HG03571 (cell line): ENCODE measurements around the gene CXCL6.

Experiments
- ATAC-seq: cut with Tn5 transposase; IDR thresholded peaks from one replicate; pipeline ENCODE4 v1.9.1; 2021; ENCODE audit not compliant: unreplicated experiment

CXCL6 gene

DNA sequence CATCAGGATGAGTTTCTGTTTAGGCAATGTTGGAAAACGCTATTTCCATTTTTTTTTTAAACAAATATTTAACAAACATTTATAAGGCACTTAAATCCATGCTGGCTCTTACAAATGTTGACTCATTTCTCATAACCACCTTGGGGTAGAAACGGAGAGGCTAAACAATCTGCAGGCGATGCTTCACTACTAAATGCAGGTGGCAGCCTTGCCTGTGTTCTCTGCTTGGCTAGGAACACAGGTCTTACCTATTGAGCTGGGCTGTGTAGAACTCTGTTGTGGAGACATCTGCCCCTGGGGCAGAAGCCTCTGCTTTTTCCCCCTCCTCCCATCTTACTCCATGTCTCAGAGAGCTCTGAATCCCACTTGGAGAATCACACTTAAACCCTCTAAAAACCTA is 31.3 kb downstream of the CXCL6 start:
- no peak for ATAC-seq

DNA sequence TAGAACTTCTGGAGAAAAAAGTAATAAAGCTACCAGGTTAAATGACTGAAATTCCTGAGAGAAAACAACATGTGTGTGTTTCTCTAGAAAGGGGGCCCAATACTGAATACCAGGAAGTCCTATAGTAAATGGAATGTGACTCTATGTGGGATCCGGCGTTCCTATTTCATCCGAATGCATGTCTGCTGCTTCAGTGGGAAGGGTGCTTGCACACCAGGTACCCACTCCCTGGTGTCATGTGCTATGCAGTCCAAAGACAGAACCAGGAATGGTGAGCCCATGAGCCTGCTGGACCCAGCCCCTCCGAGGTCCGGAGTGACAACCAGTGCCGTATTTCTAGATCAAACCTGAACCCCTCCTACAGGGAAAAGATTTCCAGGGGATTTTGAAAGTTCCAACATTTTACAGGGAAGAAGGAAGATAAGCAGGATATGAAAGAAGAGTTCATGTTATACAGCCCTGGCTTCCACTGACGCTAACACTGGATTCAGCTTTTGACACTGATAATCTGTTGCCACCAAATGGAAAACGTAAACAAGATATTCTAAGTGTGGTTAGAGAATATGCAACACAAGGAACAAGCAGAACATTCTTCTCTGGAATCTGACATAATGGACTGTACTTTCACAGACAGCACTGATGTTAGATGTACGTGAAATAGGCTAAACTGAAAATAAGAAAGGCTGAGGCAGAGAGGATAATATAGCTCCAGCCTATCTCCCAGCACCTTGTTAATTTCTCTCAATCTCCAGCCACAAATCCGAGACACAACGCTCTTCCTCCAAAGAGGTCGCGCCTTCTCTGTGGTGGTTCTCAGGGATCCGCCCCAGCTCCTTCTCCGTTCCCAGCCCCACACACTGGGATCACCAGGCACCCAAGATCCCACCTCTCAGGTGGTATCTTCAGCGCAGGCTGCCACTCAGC is 32.0 kb downstream of the CXCL6 start:
- no peak for ATAC-seq

DNA sequence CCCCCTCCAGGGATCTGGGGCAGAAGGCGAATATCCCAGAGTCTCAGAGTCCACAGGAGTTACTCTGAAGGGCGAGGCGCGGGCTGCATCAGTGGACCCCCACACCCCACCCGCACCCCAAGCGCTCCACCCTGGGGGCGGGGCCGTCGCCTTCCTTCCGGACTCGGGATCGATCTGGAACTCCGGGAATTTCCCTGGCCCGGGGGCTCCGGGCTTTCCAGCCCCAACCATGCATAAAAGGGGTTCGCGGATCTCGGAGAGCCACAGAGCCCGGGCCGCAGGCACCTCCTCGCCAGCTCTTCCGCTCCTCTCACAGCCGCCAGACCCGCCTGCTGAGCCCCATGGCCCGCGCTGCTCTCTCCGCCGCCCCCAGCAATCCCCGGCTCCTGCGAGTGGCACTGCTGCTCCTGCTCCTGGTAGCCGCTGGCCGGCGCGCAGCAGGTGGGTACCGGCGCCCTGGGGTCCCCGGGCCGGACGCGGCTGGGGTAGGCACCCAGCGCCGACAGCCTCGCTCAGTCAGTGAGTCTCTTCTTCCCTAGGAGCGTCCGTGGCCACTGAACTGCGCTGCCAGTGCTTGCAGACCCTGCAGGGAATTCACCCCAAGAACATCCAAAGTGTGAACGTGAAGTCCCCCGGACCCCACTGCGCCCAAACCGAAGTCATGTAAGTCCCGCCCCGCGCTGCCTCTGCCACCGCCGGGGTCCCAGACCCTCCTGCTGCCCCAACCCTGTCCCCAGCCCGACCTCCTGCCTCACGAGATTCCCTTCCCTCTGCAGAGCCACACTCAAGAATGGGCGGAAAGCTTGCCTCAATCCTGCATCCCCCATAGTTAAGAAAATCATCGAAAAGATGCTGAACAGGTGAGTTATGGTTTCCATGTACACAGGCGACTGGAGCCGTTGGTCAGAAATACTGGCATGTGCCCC is 32.9 kb downstream of the CXCL6 start, which contains the start of gene CXCL1:
TSS of gene CXCL1 (plus strand) at position 264 of the 926 bp plus-strand sequence. CDS start at position 342, 78 bp downstream.
- no peak for ATAC-seq

DNA sequence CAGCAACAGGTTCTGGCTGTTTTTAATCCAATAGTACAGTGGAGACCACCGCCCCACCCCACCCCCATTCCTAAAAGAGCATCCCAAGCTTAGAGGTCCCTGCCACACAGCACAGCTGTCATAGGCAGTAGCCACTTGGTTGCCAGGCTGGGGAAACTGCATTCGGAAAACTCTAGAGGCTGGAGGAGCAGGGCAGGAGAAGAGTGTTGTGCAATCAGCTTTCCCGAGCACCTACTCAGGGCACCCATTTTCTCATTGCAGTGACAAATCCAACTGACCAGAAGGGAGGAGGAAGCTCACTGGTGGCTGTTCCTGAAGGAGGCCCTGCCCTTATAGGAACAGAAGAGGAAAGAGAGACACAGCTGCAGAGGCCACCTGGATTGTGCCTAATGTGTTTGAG is 33.8 kb downstream of the CXCL6 start:
- ATAC-seq: no peak

DNA sequence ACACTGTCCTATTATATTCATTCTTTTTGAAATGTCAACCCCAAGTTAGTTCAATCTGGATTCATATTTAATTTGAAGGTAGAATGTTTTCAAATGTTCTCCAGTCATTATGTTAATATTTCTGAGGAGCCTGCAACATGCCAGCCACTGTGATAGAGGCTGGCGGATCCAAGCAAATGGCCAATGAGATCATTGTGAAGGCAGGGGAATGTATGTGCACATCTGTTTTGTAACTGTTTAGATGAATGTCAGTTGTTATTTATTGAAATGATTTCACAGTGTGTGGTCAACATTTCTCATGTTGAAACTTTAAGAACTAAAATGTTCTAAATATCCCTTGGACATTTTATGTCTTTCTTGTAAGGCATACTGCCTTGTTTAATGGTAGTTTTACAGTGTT is 34.3 kb downstream of the CXCL6 start:
- no peak for ATAC-seq

DNA sequence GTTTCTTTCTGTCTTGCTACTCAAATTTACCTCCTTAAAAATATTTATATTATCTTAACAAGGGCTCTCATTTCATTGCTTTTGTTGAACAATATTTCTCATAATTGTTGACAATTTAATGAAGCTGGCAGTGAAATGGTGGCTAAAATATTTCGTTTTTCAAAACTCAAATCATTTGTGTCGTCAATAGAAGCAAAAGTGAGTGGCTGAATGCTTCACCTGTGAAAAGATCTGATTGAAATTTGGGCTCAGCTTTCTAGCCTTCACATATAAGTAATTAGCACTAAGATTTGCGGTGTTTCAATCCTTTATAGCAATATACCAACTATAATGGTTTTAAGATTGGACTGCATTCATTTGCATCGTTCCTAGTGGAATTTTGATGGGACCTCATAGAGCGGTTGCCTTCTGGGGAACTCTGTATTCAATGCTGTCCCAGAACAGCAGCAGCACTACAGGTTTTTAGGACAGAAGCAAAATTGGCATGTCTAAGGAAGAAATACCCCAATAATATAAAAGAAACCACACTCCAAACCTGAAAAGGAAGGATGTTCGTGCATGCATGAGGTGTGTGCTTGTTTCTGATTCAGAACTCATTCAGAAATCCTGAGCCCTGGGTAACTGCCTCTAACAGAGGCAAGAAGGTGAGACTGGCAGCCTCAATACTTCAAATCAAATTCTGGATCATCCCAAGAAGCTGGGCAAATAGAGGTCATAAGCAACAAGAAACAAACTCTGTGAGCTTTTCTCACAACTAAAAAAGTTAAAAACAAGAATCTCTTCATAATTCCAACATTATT is 35.2 kb downstream of the CXCL6 start:
- ATAC-seq: no peak

DNA sequence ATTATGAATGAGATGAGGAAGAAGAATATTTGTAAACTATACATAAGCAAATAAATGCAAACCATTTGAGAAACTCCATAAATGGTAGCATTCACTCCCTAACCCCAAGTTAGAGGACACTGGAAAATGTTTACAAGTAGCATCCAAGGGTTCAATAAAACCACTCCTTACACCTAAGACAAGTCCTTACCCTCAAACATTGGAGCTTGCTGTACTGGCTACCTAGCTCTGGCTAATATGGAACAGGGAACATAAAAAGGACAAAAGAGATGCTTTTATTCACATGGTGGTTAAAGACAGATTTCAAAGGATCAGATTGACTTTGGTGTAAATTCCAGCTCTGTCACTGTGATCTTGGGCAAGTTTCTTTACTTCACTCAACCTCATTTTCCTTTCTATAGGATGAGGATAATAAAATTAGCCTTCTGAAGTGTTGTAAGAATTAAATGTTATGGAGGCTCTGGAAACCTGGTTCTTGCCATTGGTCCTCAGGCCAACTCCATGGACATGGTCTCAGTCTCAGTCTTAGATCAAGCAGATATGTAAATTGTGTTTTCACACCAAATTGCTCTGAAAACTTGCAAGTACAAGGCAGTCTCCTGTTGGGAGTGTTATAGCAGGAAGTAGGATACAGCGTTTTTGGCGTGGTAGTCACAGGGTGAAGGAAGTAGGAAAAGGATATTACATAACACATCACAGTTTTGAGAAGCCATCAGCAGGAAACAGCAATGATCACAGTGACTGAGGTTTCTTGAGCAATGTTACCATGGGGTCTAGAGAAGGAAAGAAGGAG is 36.0 kb downstream of the CXCL6 start:
- no peak for ATAC-seq

DNA sequence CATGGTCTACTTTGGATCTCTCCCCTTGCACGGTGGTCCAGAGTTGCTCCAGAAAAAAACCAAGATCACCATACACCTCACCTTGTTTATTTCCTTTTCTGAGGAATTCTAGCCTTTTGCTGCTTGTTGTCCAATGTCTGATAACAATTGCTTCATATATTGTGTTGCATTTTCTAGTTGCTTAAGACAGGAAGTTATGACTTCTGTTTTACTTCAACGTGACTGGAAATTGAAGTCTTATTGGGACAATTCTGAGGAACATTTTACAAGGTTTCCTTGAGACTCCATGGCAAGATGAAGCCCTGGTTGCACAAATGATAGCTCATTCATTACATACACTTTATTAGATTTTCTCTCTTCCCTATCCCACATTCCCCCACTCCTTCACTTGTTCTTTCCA is 37.9 kb downstream of the CXCL6 start:
- ATAC-seq: no peak

DNA sequence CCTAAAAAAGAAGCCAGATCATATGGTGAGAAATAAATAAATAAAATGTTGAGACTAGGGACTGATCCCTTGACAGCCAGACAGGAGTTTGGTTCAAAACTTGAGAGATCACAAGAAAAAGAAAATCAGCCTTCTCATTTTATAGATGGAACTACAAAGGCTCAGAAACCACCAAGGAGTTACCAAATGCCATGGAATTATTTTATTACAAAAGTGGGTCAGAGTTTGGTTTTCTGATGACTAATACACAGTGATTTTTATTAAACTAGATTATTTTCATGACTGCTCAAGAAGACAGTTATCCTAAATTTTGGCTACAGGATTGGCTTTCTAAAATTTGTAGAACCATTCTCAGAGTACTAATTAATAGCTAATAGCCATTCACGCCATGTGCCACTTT is 38.9 kb downstream of the CXCL6 start:
- no peak for ATAC-seq

DNA sequence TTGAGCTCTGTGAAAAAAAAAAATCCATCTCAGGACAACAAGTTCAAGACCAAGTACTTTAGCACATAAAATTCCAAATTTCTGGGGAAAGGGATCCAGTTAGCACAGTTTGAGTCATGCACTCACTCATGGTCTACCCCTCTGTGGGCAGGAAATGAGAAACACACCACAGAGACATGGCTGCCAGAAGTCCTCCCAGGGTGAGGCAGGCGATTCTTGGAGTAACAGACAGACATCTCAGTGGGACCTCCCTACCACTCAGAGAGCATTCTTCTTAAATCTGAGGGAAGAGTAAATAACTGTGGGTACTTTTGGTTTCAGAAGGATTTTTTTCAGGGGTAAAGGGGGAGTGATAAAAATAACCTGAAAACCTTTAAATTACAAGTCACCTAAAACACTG is 46.8 kb downstream of the CXCL6 start:
- ATAC-seq: no peak

DNA sequence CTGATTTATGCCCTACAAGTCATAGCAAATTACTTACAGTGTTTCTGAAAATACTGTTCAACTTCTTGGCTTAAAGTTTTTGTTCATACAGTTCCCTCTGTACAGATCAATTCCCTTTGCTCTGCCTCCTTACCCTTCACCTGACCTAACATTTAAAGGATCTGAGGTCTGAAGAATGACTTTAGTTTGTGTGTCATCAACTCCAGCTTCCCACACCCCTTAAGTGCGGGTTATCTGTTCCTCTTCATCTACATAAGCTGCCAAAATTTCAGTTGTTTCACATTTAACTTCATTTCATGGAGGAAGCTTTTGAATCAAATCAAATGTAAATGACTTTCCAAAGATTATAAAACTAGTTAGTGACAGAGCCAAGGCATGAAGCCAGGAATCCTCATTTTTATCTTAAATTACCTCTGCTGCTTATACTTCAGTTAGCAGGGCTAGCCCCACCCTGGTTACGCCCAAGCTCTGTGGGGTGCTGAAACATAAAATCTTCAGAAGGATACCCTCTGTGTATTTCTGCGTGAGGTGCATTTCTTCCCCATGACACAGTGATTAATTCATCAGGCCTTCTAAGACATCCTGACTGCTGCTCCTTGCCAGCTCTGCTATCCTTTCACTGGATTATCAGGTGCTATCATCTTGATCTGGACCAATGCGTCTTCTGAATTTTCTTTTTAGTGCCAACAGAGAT is 49.2 kb downstream of the CXCL6 start:
- ATAC-seq: no peak
